ENCODE results near the gene PDE2A.

The PDE2A gene

DNA sequence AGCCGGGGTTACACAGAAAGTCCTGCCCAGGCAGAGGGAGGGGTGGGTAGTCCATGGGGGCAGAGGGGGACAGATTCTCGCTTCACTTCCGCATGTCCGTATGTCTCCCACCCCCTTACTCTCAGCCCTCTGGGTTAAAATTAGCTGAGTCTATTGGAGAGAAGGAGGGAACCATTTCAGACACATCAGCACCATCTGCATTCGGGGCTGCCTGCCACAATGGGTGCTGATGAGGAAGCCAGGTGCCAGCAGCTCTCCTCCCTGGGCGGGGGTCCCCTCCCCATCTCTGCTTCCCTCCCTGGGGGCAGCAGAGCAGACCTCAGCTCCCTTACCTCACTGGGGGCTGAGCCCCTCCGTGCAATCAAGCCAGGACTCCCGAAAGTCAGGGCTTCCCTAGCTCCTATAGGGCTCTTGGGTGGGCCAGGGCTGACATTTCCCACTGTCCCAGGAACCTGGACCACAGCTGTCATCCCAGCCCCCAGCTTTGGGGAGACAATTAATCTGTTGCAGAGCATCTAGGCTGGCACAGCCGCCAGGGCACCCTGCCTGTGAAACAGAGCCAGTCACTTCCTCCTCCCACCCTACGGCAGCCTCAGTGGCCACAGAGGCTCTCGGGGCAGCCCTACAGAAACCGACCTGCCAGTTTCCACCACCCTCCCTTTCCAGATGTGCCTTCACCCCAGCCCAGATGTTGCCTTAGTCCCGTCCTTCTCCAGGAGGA lies 67.3 kb downstream of the PDE2A start:
- no peak for DNase-seq (ENCODE audit: low spot score)
- ChIA-PET POLR2A (ENCODE audit: low non-redundant PET) (no interaction called here), CTCF (no interaction called here)
- no peak overlapping the region for H3K27ac ChIP-seq
- TF ChIP-seq, protein P1, sequence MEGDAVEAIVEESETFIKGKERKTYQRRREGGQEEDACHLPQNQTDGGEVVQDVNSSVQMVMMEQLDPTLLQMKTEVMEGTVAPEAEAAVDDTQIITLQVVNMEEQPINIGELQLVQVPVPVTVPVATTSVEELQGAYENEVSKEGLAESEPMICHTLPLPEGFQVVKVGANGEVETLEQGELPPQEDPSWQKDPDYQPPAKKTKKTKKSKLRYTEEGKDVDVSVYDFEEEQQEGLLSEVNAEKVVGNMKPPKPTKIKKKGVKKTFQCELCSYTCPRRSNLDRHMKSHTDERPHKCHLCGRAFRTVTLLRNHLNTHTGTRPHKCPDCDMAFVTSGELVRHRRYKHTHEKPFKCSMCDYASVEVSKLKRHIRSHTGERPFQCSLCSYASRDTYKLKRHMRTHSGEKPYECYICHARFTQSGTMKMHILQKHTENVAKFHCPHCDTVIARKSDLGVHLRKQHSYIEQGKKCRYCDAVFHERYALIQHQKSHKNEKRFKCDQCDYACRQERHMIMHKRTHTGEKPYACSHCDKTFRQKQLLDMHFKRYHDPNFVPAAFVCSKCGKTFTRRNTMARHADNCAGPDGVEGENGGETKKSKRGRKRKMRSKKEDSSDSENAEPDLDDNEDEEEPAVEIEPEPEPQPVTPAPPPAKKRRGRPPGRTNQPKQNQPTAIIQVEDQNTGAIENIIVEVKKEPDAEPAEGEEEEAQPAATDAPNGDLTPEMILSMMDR (conservative IDR thresholded peaks at IDR 0.05; ENCODE audit: low read depth) = no peak

DNA sequence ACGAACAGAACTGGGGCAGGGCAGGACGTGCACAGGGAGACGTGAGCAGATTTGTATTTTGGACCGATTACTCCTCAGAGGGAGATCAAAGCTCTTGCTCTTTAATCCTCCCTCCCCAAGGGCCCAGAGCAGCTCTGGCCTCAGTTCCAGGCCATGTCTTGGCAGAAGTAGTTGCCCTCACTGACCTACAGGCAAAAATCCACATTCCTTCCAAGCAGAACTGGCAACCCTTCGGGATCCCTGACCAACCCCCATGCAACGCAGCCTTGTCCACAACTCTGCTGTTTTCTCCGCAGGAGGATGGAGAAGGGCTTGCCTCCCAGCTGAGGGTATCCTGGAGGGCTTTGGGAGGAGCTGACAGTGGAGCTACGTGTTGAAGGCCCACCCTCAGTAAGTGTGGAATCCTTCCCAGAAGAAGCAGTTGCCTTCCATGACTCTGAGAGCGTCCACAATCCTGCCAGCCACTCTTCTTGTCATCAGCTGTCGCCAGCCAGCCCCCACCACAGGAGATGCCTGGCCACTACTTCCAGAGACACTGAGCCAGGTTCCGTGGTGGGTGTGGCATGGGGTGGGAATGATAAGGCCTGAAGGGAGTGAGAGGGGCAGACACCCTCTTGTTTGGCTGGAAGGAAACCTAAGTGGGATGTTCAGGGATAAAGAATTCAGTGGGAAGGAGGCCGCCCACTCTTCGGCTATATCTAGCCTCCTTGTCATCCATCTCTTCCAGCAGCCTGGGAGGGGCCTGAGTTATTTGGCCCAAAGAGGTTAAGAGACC lies 68.1 kb downstream of the PDE2A start:
- DNase-seq (ENCODE audit: low spot score) = no peak
- TF ChIP-seq, protein P1 (conservative IDR thresholded peaks at IDR 0.05; ENCODE audit: low read depth) = no peak
- POLR2A ChIA-PET (ENCODE audit: low non-redundant PET) = no interaction called here
- no peak overlapping the region for H3K27ac ChIP-seq
- CTCF ChIA-PET = no interaction called here

DNA sequence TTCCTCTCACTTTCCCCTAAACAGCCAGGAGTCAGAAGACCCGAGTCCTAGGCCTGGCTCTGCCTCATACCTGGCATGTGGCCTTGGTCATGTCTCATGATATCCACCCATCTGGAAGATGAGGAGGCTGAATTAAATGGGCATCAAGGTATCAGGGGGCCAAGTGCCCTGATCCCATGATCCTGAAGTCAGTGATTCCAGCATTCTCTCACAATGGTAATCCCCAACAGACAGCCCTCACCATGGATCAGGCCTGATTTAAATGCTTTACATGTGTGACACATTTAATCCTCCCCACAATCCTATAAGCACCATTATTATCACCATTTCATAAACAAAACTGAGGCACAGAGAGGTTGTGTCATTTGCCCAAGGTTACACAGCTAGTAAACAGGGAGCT lies 70.0 kb downstream of the PDE2A start:
- ChIA-PET CTCF (no interaction called here), POLR2A (ENCODE audit: low non-redundant PET) (no interaction called here)
- no peak overlapping the region for H3K27ac ChIP-seq
- TF ChIP-seq, protein P1 (conservative IDR thresholded peaks at IDR 0.05; ENCODE audit: low read depth) = no peak
- DNase-seq (ENCODE audit: low spot score) = no peak

DNA sequence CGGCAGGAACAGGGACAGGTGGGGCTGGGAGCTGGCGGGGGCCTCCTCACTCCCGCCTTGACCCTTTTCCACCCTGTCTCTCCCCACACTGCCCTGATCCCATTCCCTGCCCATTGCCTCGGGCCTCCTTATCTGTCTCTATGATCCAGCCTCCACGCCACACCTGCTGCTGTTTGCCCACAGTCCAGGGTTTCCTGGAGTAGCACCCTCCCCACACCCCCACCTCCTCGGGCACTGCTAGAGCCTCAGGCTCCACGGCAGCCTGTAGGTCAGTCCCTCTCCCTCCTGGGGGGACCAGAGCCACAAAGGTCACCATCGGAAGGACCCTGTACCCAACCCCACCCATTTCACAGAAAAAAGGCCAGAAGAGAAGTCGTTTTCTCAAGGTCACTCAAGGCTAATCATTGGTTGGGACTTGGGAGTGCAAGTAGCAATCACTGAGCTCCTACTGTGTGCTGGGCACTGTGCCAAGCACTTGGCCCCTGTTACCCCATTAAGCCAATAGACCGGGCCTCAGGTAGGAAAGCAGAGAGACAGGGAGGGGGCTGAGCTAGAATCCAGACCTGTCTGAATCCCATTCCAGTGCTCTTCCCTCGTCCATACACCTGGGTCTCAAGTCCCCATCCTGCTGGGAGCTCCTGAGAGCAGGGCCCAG lies 71.8 kb downstream of the PDE2A start:
- DNase-seq (ENCODE audit: low spot score) = no peak
- ChIA-PET CTCF (interaction anchor here (0.7 kb wide), 1 partner anchor 188 kb away, joined by 5 read pairs; no protein-coding TSS in a partner anchor), POLR2A (ENCODE audit: low non-redundant PET) (no interaction called here)
- H3K27ac ChIP-seq = no peak overlapping the region
- TF ChIP-seq, protein P1 (conservative IDR thresholded peaks at IDR 0.05; ENCODE audit: low read depth) = no peak

DNA sequence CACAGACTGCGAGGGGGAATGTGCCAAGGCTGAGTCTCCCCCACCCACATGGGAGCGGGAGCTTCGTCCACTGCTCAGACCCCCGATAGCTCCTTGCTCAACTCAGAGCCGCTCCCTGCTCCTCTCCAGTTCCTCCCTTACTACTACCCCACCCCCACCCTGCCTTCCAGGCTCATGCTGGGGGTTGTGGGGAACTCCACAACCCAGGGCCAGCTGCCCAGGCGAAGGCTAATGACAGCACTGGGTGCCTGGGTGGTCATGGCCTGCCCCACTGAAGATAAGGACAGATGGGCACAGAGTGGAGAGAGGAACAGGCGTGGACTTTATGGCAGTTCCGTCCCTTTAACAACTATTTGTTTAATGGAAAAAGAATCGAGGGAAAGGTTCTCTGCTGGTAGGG lies 73.7 kb downstream of the PDE2A start:
- no peak for DNase-seq (ENCODE audit: low spot score)
- POLR2A ChIA-PET (ENCODE audit: low non-redundant PET) = no interaction called here

More for the DNA sequence above, 73.7 kb downstream of the PDE2A start:
- TF ChIP-seq, protein P1 (conservative IDR thresholded peaks at IDR 0.05; ENCODE audit: low read depth) = no peak
- CTCF ChIA-PET = interaction anchor here (1.0 kb wide), 1 partner anchor 43 kb away, joined by 4 read pairs; no protein-coding TSS in a partner anchor
- H3K27ac ChIP-seq = no peak overlapping the region
